Stimulated activated CD8-positive, alpha-beta memory T cell treated with anti-CD3 and anti-CD28 coated beads, Interleukin-2, amount 100 ng/mL, for 48 hours (primary cell): ENCODE data around the gene RAPGEF3.

ENCODE experiments used
- DNase-seq, 2 donors: peaks; one replicate each; pipeline ENCODE4 v3.0.0-alpha.2; 2020; ENCODE audit warnings: low read depth in 2 of 2

The RAPGEF3 gene

GRCh38 chr12:47722136-47722834, 36.4 kb downstream of the RAPGEF3 start:
- no peak for DNase-seq

- DNase-seq = no peak
These were observed 37.2 kb downstream of the RAPGEF3 start for GRCh38 chr12:47721431-47721973.

- no peak for DNase-seq
These were observed 40.1 kb downstream of the RAPGEF3 start for GRCh38 chr12:47718531-47718930.

GRCh38 chr12:47717443-47718193, 41.1 kb downstream of the RAPGEF3 start:
- peak; percentile 24 to 28 for DNase-seq

- DNase-seq = no peak
These were observed 41.6 kb downstream of the RAPGEF3 start for GRCh38 chr12:47717046-47717442.

- DNase-seq = no peak
These were observed 42.7 kb downstream of the RAPGEF3 start for GRCh38 chr12:47715877-47716548.

GRCh38 chr12:47715393-47715876, 43.2 kb downstream of the RAPGEF3 start:
- DNase-seq = peak; percentile 51 to 61

GRCh38 chr12:47714826-47715386, 43.8 kb downstream of the RAPGEF3 start:
- DNase-seq = no peak

GRCh38 chr12:47712171-47712570, 46.5 kb downstream of the RAPGEF3 start:
- DNase-seq = no peak

GRCh38 chr12:47711448-47711847, 47.2 kb downstream of the RAPGEF3 start:
- DNase-seq = no peak

GRCh38 chr12:47710278-47710677, 48.4 kb downstream of the RAPGEF3 start:
- no peak for DNase-seq

- DNase-seq = no peak
These were observed 49.0 kb downstream of the RAPGEF3 start for GRCh38 chr12:47709671-47710070.

GRCh38 chr12:47709237-47709636, 49.4 kb downstream of the RAPGEF3 start:
- DNase-seq = no peak

- no peak for DNase-seq
These were observed 50.7 kb downstream of the RAPGEF3 start for GRCh38 chr12:47707905-47708543.

- no peak for DNase-seq
These were observed 51.3 kb downstream of the RAPGEF3 start for GRCh38 chr12:47707355-47707754.

GRCh38 chr12:47705566-47706425, 52.9 kb downstream of the RAPGEF3 start, which contains the start of gene RPAP3:
TSS of gene RPAP3 (minus strand) at chr12:47706030. CDS start at chr12:47702840, 3,190 bp downstream.
- DNase-seq = peak; percentile 98 to 99

GRCh38 chr12:47705229-47705565, 53.5 kb downstream of the RAPGEF3 start:
- no peak for DNase-seq

- DNase-seq = no peak
These were observed 54.0 kb downstream of the RAPGEF3 start for GRCh38 chr12:47704719-47705118.

GRCh38 chr12:47700263-47700662, 58.4 kb downstream of the RAPGEF3 start:
- DNase-seq = no peak

GRCh38 chr12:47698631-47699030, 60.0 kb downstream of the RAPGEF3 start:
- DNase-seq = no peak
